ENCODE results near the gene TM7SF2. TPM values are rescaled to one million over a fixed set of nuclear protein-coding genes. Genes with fewer than 3 reads are reported as not detected.
"Not testable (repeated sequence)": the region's sequence is repeated elsewhere in the genome, so short reads cannot be mapped to it uniquely, and the experiment has no call there.

TM7SF2 gene
- total RNA-seq, 1 experiment from 2014 or later, result 3.3 TPM

- DNase-seq (ENCODE audit: low read depth), result no peak
These were observed 3.0 kb downstream of the TM7SF2 start for GRCh38 chr11:65114538-65115171.

- no peak for DNase-seq (ENCODE audit: low read depth)
These were observed 3.9 kb downstream of the TM7SF2 start for GRCh38 chr11:65115361-65116082.

- DNase-seq (ENCODE audit: low read depth), result peak; percentile 54
These were observed 4.9 kb downstream of the TM7SF2 start for GRCh38 chr11:65116370-65117205.

GRCh38 chr11:65117206-65118096, 5.8 kb downstream of the TM7SF2 start, which contains the start of gene ZNHIT2:
Gene ZNHIT2 (minus strand): TSS chr11:65117701. CDS start chr11:65117653, 48 bp downstream.
- DNase-seq (ENCODE audit: low read depth), result peak; percentile 98

GRCh38 chr11:65118097-65118837, 6.6 kb downstream of the TM7SF2 start:
- DNase-seq (ENCODE audit: low read depth), result no peak

- DNase-seq (ENCODE audit: low read depth), result not testable (repeated sequence)
These were observed 7.4 kb downstream of the TM7SF2 start for GRCh38 chr11:65118891-65119669.

GRCh38 chr11:65119670-65119995, 8.0 kb downstream of the TM7SF2 start:
- no peak for DNase-seq (ENCODE audit: low read depth)

- no peak for DNase-seq (ENCODE audit: low read depth)
These were observed 9.2 kb downstream of the TM7SF2 start for GRCh38 chr11:65120831-65121230.

- DNase-seq (ENCODE audit: low read depth), result no peak
These were observed 9.8 kb downstream of the TM7SF2 start for GRCh38 chr11:65121447-65121864.

GRCh38 chr11:65121865-65122696, 10.4 kb downstream of the TM7SF2 start, which contains the start of the genes FAU and MRPL49:
Gene FAU (minus strand): TSS chr11:65122134. CDS start chr11:65121813, 321 bp downstream.
Gene MRPL49 (plus strand): TSS chr11:65122321. CDS start chr11:65122347, 26 bp downstream.
- DNase-seq (ENCODE audit: low read depth), result peak; percentile 93

- no peak for DNase-seq (ENCODE audit: low read depth)
These were observed 13.0 kb downstream of the TM7SF2 start for GRCh38 chr11:65124480-65125196.

- no peak for DNase-seq (ENCODE audit: low read depth)
These were observed 13.8 kb downstream of the TM7SF2 start for GRCh38 chr11:65125197-65126056.

GRCh38 chr11:65126624-65127274, 15.1 kb downstream of the TM7SF2 start:
- no peak for DNase-seq (ENCODE audit: low read depth)

GRCh38 chr11:65127473-65128181, 16.0 kb downstream of the TM7SF2 start:
- no peak for DNase-seq (ENCODE audit: low read depth)

Measured in LHCN-M2 (cell line).